Naive thymus-derived CD4-positive, alpha-beta T cell (primary cell): Measurements from ENCODE around the gene BRSK2. TPM values are rescaled to one million over a fixed set of nuclear protein-coding genes. Genes with fewer than 3 reads are reported as not detected.

Experiments used
- ATAC-seq: fragments of 150-1000 bp; cut with Tn5 transposase; 2 replicates; pipeline ENCODE4 v1.10.0; 2021; ENCODE audit warnings: mild to moderate bottlenecking, moderate library complexity
- CTCF ChIA-PET: fragments of 350-600 bp; sonication (Branson Sonifier 250); formaldehyde crosslinking; loops from one replicate; lab custom pipeline; 2021; ENCODE audit warnings: antibody characterized with exemption; lab: Charles Lee
- POLR2A ChIA-PET: fragments of 350-600 bp; sonication (Branson Sonifier 250); formaldehyde crosslinking; loops from one replicate; lab custom pipeline; 2021; ENCODE audit warnings: antibody characterized with exemption, inconsistent platforms; lab: Charles Lee
- DNase-seq, 9 donors: peaks; one replicate each; pipeline versions ENCODE4 v3.0.0 to v3.0.0-alpha.2; 2020 to 2022; ENCODE audit warnings: mixed read lengths in 1 of 9
- H3K27ac ChIP-seq: one replicate; pipeline ENCODE4 v1.7.0; 2013; ENCODE audit warnings: mild to moderate bottlenecking, low read depth, low read length, moderate library complexity
- H3K27me3 ChIP-seq, 2 donors: one replicate each; pipeline ENCODE4 v1.7.0; 2013; ENCODE audit warnings: low read length in 2 of 2, mild to moderate bottlenecking in 2 of 2, moderate library complexity in 2 of 2; ENCODE audit not compliant: control insufficient read depth in 2 of 2, insufficient read depth in 2 of 2
- H3K36me3 ChIP-seq, 3 experiments: 1 replicate in 2 of 3; 2 replicates in 1 of 3; pipeline ENCODE4 v1.7.0; 2013; ENCODE audit warnings: low read length in 3 of 3, mild to moderate bottlenecking in 3 of 3, moderate library complexity in 1 of 3; ENCODE audit not compliant: insufficient read depth in 3 of 3, control insufficient read depth in 2 of 3
- H3K4me1 ChIP-seq, 2 donors: one replicate each; pipeline ENCODE4 v1.7.0; 2013; ENCODE audit warnings: low read length in 2 of 2, mild to moderate bottlenecking in 2 of 2, moderate library complexity in 1 of 2; ENCODE audit not compliant: control insufficient read depth in 2 of 2, insufficient read depth in 2 of 2
- H3K4me3 ChIP-seq: 2 replicates; pipeline ENCODE4 v1.7.0; 2013; ENCODE audit warnings: mild to moderate bottlenecking, low read length
- H3K9me3 ChIP-seq, 3 experiments: 1 replicate in 2 of 3; 2 replicates in 1 of 3; pipeline ENCODE4 v1.7.0; 2013; ENCODE audit warnings: low read length in 3 of 3; ENCODE audit not compliant: control insufficient read depth in 2 of 3
- H3K27ac Mint-ChIP-seq, 9 donors: one replicate each; pipeline ENCODE4 v1.8.0; 2020 to 2022; ENCODE audit warnings: mixed read lengths in 9 of 9, mild to moderate bottlenecking in 8 of 9, moderate library complexity in 5 of 9, inconsistent platforms in 2 of 9
- H3K27me3 Mint-ChIP-seq, 5 donors: one replicate each; pipeline ENCODE4 v1.8.0; 2021 to 2022; ENCODE audit warnings: mixed read lengths in 5 of 5, mild to moderate bottlenecking in 1 of 5
- H3K36me3 Mint-ChIP-seq, 5 donors: one replicate each; pipeline ENCODE4 v1.8.0; 2020 to 2022; ENCODE audit warnings: mixed read lengths in 5 of 5, mild to moderate bottlenecking in 3 of 5, inconsistent platforms in 1 of 5
- H3K4me1 Mint-ChIP-seq, 7 donors: one replicate each; pipeline ENCODE4 v1.8.0; 2020 to 2022; ENCODE audit warnings: mixed read lengths in 7 of 7, mild to moderate bottlenecking in 3 of 7, inconsistent platforms in 1 of 7
- H3K4me3 Mint-ChIP-seq, 10 donors: one replicate each; pipeline ENCODE4 v1.8.0; 2020 to 2022; ENCODE audit warnings: mild to moderate bottlenecking in 10 of 10, mixed read lengths in 10 of 10, moderate library complexity in 6 of 10, inconsistent platforms in 2 of 10
- H3K9me3 Mint-ChIP-seq, 11 donors: one replicate each; pipeline ENCODE4 v1.8.0; 2020 to 2022; ENCODE audit warnings: mixed read lengths in 11 of 11, mild to moderate bottlenecking in 4 of 11, inconsistent platforms in 1 of 11, moderate library complexity in 1 of 11
- intact Hi-C, 2 donors: fragments of 100-400 bp; cut with micrococcal nuclease; formaldehyde crosslinking; loops; one replicate each; pipeline ENCODE4 v1.15.1; 2023
- polyA plus RNA-seq, 2 donors: library from polyadenylated mRNA; unstranded; fragments of 300-500 nt; fragmentation: Illumina TruSeq; gene quantifications; one replicate each; pipeline ENCODE4 v1.2.3, GENCODE V29; 2021
- total RNA-seq, 6 experiments: library from RNA in 5 of 6; stranded (reverse) in 5 of 6; gene quantifications; 1 replicate in 5 of 6; 2 replicates in 1 of 6; pipeline ENCODE4 v1.2.3 and lab custom pipeline; 2021 to 2026

Gene BRSK2
- total and polyA plus RNA-seq, 7 experiments from 2014 or later: 0.27 to 0.51 (median 0.30) TPM; not detected in 4

DNA sequence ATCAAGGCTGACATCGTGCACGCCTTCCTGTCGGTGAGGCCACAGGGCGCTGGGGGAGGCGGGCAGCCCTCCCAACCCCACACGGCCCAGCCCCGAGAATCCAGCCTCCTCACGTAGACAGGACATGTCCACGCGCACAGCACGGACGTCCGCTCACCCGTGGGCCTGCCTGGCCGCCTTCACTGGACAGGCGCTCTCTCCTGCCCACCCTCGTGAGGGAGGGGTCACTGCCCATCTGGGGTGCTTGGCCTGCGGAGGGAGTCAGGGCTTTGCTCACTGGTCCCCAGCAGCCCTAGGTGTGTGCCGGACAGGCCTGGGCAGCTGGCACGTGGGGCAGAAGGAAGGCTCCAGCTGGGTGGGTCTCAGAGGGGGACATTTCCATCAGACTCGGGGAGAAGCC, 64.8 kb downstream of the BRSK2 start:
- H3K36me3 ChIP-seq: no peaks in the 10 kb centered on the region
- ATAC-seq: no peak
- intact Hi-C loops: loop anchor here in 1 of 2 donors (5.0 kb wide), 1 partner anchor 63 kb away; no protein-coding TSS in a partner anchor
- Mint-ChIP-seq H3K27me3 (no peaks in the 10 kb centered on the region), H3K9me3 (no peaks in the 10 kb centered on the region), H3K4me1 (no peaks in the 10 kb centered on the region), H3K36me3 (no peaks in the 10 kb centered on the region), H3K4me3 (no peak overlapping the region), H3K27ac (no peak overlapping the region)
- H3K27ac ChIP-seq: no peak overlapping the region
- H3K9me3 ChIP-seq: no peaks in the 10 kb centered on the region
- DNase-seq: no peak
- no peak overlapping the region for H3K4me3 ChIP-seq
- H3K4me1 ChIP-seq: no peaks in the 10 kb centered on the region
- POLR2A ChIA-PET: no interaction called here
- no peaks in the 10 kb centered on the region for H3K27me3 ChIP-seq
- CTCF ChIA-PET: no interaction called here

DNA sequence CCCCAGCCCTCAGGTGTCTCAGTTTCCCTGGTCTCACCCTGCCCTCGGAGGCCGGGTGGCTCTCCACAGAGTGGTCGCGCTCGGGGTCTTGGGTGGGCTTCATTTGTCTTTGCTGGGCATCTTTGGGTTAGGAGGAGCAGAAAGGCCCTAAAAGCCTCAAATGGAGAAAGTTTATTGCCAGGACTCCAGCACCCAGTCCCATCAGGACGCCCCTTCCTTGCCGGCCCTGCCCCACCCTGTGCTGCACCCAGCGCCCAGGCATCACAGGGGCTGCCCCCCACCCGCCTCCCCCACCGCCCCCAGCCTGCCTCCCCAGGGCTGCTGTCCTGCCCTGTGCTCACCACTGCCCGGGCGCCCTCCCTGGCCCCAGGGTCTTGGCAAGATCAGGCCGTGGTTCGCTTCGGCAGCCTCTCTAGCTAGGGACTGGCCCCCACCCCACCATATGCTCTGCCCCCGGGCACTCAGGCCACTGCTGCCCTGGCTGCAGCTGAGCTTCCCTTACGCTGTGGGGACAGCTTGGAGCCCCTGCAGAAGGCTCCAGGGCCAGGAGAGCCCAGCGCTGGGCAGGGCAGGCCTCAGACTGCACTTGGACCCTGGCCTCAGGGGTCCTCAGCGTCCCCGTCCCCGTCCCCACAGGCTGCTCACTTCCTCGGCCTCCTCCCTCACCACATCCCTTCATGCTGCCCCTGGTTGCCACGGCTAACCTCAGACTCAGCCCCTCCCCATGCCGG, 65.5 kb downstream of the BRSK2 start:
- Histone ChIP-seq H3K36me3 (no peaks in the 10 kb centered on the region), H3K9me3 (no peaks in the 10 kb centered on the region), H3K27ac (no peak overlapping the region), H3K4me3 (no peak overlapping the region), H3K27me3 (no peaks in the 10 kb centered on the region), H3K4me1 (no peaks in the 10 kb centered on the region)
- intact Hi-C loops: no loop called here
- no peaks in the 10 kb centered on the region for H3K27me3 Mint-ChIP-seq
- ChIA-PET POLR2A (no interaction called here), CTCF (no interaction called here)
- DNase-seq (no peak), ATAC-seq (no peak)
- no peak overlapping the region for H3K27ac Mint-ChIP-seq
- H3K4me1 Mint-ChIP-seq: peaks cover 0 to under 1% (median 0%) of the 10 kb centered on the region in 7 donors
- H3K36me3 Mint-ChIP-seq: no peaks in the 10 kb centered on the region
- no peak overlapping the region for H3K4me3 Mint-ChIP-seq
- H3K9me3 Mint-ChIP-seq: no peaks in the 10 kb centered on the region

DNA sequence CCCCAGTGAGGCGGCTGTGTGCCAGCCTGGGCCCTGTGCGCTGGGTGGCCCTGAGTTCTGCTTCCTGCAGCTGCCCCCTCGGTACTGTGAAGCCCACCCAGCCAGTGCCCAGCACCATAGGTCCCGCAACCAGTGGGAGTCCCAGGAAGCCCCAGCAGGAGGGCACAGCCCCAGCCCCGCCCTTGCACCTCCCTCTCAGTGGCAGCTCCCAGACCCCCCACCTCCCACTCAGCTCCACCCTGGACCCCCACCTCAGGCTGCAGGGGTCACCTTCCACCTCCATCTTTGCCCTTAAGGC, 66.0 kb downstream of the BRSK2 start:
- H3K36me3 ChIP-seq: no peaks in the 10 kb centered on the region
- no peaks in the 10 kb centered on the region for H3K9me3 ChIP-seq
- Mint-ChIP-seq H3K27ac (no peak overlapping the region), H3K27me3 (no peaks in the 10 kb centered on the region), H3K36me3 (no peaks in the 10 kb centered on the region), H3K4me3 (no peak overlapping the region), H3K4me1 (peaks cover 0 to 1% (median 0%) of the 10 kb centered on the region in 7 donors), H3K9me3 (no peaks in the 10 kb centered on the region)
- H3K27ac ChIP-seq: no peak overlapping the region
- H3K4me3 ChIP-seq: no peak overlapping the region
- no peaks in the 10 kb centered on the region for H3K4me1 ChIP-seq
- ATAC-seq: no peak
- intact Hi-C loops: no loop called here
- CTCF ChIA-PET: interaction anchor here (0.7 kb wide), 1 partner anchor 119 kb away, joined by 3 read pairs; no protein-coding TSS in a partner anchor
- POLR2A ChIA-PET: no interaction called here
- H3K27me3 ChIP-seq: no peaks in the 10 kb centered on the region
- no peak for DNase-seq

DNA sequence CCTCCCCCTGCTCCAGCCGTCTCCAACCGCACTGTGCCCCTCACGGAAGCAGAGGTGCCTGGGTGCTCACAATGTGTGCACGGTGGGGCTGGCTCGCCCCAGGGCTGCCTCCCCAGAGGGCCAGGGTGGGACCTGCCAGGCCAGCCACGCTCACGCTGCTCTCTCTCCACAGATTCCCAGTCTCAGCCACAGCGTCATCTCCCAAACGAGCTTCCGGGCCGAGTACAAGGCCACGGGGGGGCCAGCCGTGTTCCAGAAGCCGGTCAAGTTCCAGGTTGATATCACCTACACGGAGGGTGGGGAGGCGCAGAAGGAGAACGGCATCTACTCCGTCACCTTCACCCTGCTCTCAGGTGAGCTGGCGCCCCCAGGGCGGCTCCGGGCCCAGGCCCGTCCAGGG, 66.4 kb downstream of the BRSK2 start:
- Mint-ChIP-seq H3K4me1 (peaks cover 0 to 1% (median 0%) of the 10 kb centered on the region in 7 donors), H3K36me3 (no peaks in the 10 kb centered on the region), H3K4me3 (no peak overlapping the region), H3K9me3 (no peaks in the 10 kb centered on the region), H3K27ac (no peak overlapping the region), H3K27me3 (no peaks in the 10 kb centered on the region)
- DNase-seq (no peak), ATAC-seq (no peak)
- ChIA-PET CTCF (interaction anchor here (0.7 kb wide), 1 partner anchor 119 kb away, joined by 3 read pairs; no protein-coding TSS in a partner anchor), POLR2A (no interaction called here)
- Histone ChIP-seq H3K27me3 (no peaks in the 10 kb centered on the region), H3K4me3 (no peak overlapping the region), H3K27ac (no peak overlapping the region), H3K9me3 (no peaks in the 10 kb centered on the region), H3K36me3 (no peaks in the 10 kb centered on the region), H3K4me1 (no peaks in the 10 kb centered on the region)
- intact Hi-C loops: no loop called here

DNA sequence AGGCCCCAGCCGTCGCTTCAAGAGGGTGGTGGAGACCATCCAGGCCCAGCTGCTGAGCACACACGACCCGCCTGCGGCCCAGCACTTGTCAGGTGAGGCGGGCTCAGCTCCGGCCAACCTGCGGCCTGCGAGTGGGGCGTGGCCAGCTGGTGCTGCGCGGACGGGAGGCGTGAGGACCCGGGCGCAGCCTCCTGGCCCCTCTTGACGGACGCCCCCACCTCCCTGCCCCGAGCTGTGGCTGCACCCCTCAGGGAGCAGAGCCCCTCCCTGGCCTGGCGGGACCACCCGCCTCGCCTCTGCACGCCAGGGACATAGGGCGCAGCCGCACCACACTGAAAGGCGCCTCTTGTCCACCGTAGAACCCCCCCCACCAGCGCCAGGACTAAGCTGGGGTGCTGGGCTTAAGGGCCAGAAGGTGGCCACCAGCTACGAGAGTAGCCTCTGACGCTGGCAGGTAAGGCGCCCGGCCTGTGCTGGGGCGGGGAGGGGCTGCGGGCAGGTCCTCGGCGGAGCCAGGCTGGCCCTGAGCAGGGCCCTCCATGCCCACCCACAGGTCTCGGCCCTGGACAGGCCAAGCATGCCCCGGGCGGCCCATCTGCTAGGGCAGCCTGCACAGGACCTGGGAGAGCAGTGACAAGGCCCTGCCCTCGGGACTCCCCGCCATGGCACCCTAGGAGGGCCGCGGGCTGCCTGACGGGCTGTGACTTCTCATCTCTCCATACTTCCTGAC, 67.0 kb downstream of the BRSK2 start:
- Mint-ChIP-seq H3K4me3 (no peak overlapping the region), H3K36me3 (no peaks in the 10 kb centered on the region), H3K9me3 (no peaks in the 10 kb centered on the region), H3K27ac (no peak overlapping the region), H3K27me3 (no peaks in the 10 kb centered on the region), H3K4me1 (peaks cover 0 to 3% (median 0%) of the 10 kb centered on the region in 7 donors)
- no peaks in the 10 kb centered on the region for H3K36me3 ChIP-seq
- no peak overlapping the region for H3K27ac ChIP-seq
- CTCF ChIA-PET: interaction anchor here (0.7 kb wide), 1 partner anchor 118 kb away, joined by 3 read pairs; no protein-coding TSS in a partner anchor
- no peak overlapping the region for H3K4me3 ChIP-seq
- ATAC-seq (no peak), DNase-seq (no peak)
- no peaks in the 10 kb centered on the region for H3K9me3 ChIP-seq
- intact Hi-C loops: no loop called here
- H3K27me3 ChIP-seq: no peaks in the 10 kb centered on the region
- H3K4me1 ChIP-seq: no peaks in the 10 kb centered on the region
- POLR2A ChIA-PET: no interaction called here

DNA sequence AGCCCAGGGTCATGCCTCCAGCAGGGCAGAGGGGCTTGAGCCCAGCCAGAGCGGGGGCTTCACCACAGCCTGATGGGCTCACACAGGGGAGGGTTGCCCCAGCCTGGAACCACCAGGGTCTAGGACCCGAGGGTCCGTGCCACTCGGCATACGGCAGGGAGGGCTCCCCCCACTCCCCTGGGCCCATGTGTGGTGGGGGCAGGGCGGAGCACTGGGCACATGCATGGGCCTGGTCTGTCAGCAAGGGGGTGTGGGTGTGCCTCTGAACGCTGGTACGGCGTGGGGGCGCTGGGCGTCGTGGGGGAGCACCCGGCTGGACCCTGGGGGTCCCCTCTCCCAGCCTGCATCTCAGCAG, 67.6 kb downstream of the BRSK2 start:
- H3K4me3 ChIP-seq: no peak overlapping the region
- Mint-ChIP-seq H3K9me3 (no peaks in the 10 kb centered on the region), H3K27ac (no peak overlapping the region), H3K4me3 (no peak overlapping the region), H3K36me3 (no peaks in the 10 kb centered on the region), H3K27me3 (no peaks in the 10 kb centered on the region), H3K4me1 (peaks cover 0 to 3% (median 0%) of the 10 kb centered on the region in 7 donors)
- H3K4me1 ChIP-seq: no peaks in the 10 kb centered on the region
- intact Hi-C loops: no loop called here
- ChIA-PET POLR2A (no interaction called here), CTCF (no interaction called here)
- H3K36me3 ChIP-seq: no peaks in the 10 kb centered on the region
- no peaks in the 10 kb centered on the region for H3K9me3 ChIP-seq
- no peaks in the 10 kb centered on the region for H3K27me3 ChIP-seq
- no peak overlapping the region for H3K27ac ChIP-seq
- ATAC-seq (no peak), DNase-seq (no peak)

DNA sequence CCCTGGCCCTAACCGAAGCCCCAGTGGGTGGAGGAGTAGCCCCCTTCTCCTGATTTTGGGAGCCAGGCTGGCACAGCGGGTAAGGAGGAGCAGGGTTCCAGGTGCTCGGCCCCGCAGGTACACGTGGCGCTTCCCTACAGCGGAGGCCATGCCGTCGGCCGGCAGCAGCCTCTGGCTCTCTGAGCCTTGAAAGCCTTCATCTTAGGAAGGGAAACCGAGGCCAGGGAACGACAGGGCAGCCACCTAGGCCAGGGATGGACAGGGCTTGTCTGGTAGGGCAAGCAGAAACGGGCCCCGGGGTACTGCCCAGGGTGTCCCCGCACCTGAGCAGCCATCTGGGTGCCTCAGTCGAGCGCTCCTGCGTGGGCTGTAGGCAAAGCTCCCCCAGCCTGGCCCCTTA, 68.1 kb downstream of the BRSK2 start:
- Histone ChIP-seq H3K27ac (no peak overlapping the region), H3K27me3 (no peaks in the 10 kb centered on the region), H3K9me3 (no peaks in the 10 kb centered on the region), H3K4me3 (no peak overlapping the region), H3K4me1 (no peaks in the 10 kb centered on the region), H3K36me3 (no peaks in the 10 kb centered on the region)
- Mint-ChIP-seq H3K27ac (no peak overlapping the region), H3K4me3 (no peak overlapping the region), H3K9me3 (no peaks in the 10 kb centered on the region), H3K36me3 (no peaks in the 10 kb centered on the region), H3K27me3 (no peaks in the 10 kb centered on the region), H3K4me1 (peaks cover 0 to 3% (median 0%) of the 10 kb centered on the region in 7 donors)
- POLR2A ChIA-PET: no interaction called here
- CTCF ChIA-PET: no interaction called here
- no peak for ATAC-seq
- DNase-seq: no peak
- intact Hi-C loops: no loop called here
